Gastroesophageal sphincter (tissue), 4 donors: ENCODE data around the gene GUCY1A1. TPM values are rescaled to one million over a fixed set of nuclear protein-coding genes. Genes with fewer than 3 reads are reported as not detected.

Source experiments
- ATAC-seq: fragments of 150-250 bp; one replicate; pipeline ENCODE4 v1.9.1; 2016; ENCODE audit warnings: mild to moderate bottlenecking, moderate library complexity
- H3K27ac ChIP-seq, 4 donors: fragments of 200-600 bp; sonication (generic) in 3 of 4; 1 replicate in 3 of 4; 2 replicates in 1 of 4; pipeline ENCODE4 v1.5.1; 2016 to 2019
- H3K27me3 ChIP-seq: fragments of 200-600 bp; sonication (generic); one replicate; pipeline ENCODE4 v1.5.1; 2019
- H3K36me3 ChIP-seq, 2 donors: fragments of 200-600 bp; sonication (generic); one replicate each; pipeline ENCODE4 v1.5.1; 2019; ENCODE audit warnings: control low read depth in 1 of 2
- H3K4me1 ChIP-seq, 3 donors: fragments of 200-600 bp; sonication (generic); 1 replicate in 2 of 3; 2 replicates in 1 of 3; pipeline ENCODE4 v1.5.1; 2016 to 2019; ENCODE audit warnings: control low read depth in 2 of 3
- H3K4me3 ChIP-seq, 2 donors: fragments of 200-600 bp; sonication (generic); one replicate each; pipeline ENCODE4 v1.5.1; 2019; ENCODE audit warnings: mild to moderate bottlenecking in 1 of 2, moderate library complexity in 1 of 2
- H3K9me3 ChIP-seq, 3 donors: fragments of 200-600 bp; sonication (generic); one replicate each; pipeline ENCODE4 v1.5.1; 2017 to 2019; ENCODE audit warnings: control low read depth in 2 of 3
- CTCF ChIP-seq, 4 experiments: fragments of 200-600 bp in 2 of 4; fragments of 450-650 bp in 2 of 4; sonication (generic) in 1 of 4; IDR thresholded peaks; one replicate each; pipeline ENCODE4 v1.5.1; 2017 to 2019; ENCODE audit warnings: antibody characterized with exemption in 4 of 4, mild to moderate bottlenecking in 2 of 4, moderate library complexity in 2 of 4
- EP300 ChIP-seq: sonication (generic); formaldehyde crosslinking; IDR thresholded peaks from one replicate; pipeline ENCODE4 v1.6.1; 2017; ENCODE audit warnings: antibody characterized with exemption, mild to moderate bottlenecking
- POLR2A ChIP-seq, 2 donors: fragments of 450-650 bp; IDR thresholded peaks; one replicate each; pipeline ENCODE4 v1.6.1; 2017; ENCODE audit warnings: antibody characterized with exemption in 2 of 2, mild to moderate bottlenecking in 2 of 2, moderate library complexity in 1 of 2
- POLR2AphosphoS5 ChIP-seq: sonication (generic); formaldehyde crosslinking; IDR thresholded peaks from one replicate; pipeline ENCODE4 v1.6.1; 2017; ENCODE audit warnings: antibody characterized with exemption
- WGBS, 2 donors: methylation state at CpG; one replicate each; pipeline ENCODE4 v1.1.5; 2018; ENCODE audit warnings: low coverage in 1 of 2; 5-methylcytosine and 5-hydroxymethylcytosine counted together
- total RNA-seq, 4 donors: library from RNA; depleted of rRNA; stranded (reverse); fragments of >200 nt; gene quantifications; one replicate each; pipeline ENCODE4 v1.1.0, GENCODE V29; 2016

GUCY1A1 gene
- total RNA-seq, 4 donors from 2014 or later: 69.4 to 196 (median 144) TPM

- H3K27me3 ChIP-seq: no peaks in the 10 kb centered on the region
- H3K9me3 ChIP-seq: peaks cover 0 to 6% (median 0%) of the 10 kb centered on the region in 3 donors
- H3K27ac ChIP-seq: peak overlapping the region in 2 of 4 donors; percentile 57 to 65
- no peak overlapping the region for H3K4me3 ChIP-seq
- no peaks in the 10 kb centered on the region for H3K36me3 ChIP-seq
- WGBS, 2 donors: 38 to 60% methylated on average over 1 of the region's 1 CpG
- no peak for ATAC-seq
- H3K4me1 ChIP-seq: peaks cover 0 to 23% (median 4%) of the 10 kb centered on the region in 3 donors
- TF ChIP-seq CTCF (IDR thresholded peaks at IDR 0.05): no peak
- no peak for TF ChIP-seq EP300
- TF ChIP-seq POLR2A (IDR thresholded peaks at IDR 0.05): no peak
Observed at GRCh38 chr4:155658681-155659064, 8.0 kb upstream of the GUCY1A1 start.

GRCh38 chr4:155659176-155659575 is 7.5 kb upstream of the GUCY1A1 start:
- ATAC-seq: peak; percentile 71
- Histone ChIP-seq H3K9me3 (peaks cover 0 to 6% (median 0%) of the 10 kb centered on the region in 3 donors), H3K27me3 (no peaks in the 10 kb centered on the region), H3K27ac (peak overlapping the region in 2 of 4 donors; percentile 57 to 65), H3K4me3 (no peak overlapping the region), H3K4me1 (peaks cover 0 to 23% (median 4%) of the 10 kb centered on the region in 3 donors), H3K36me3 (no peaks in the 10 kb centered on the region)
- WGBS, 2 donors: 0 to 35% methylated on average over 1 of the region's 1 CpG
- TF ChIP-seq POLR2AphosphoS5: peak; percentile 66
- no peak for TF ChIP-seq CTCF (IDR thresholded peaks at IDR 0.05)
- no peak for TF ChIP-seq EP300

- Histone ChIP-seq H3K27ac (peak overlapping the region in 1 of 4 donors; percentile 65), H3K4me1 (peaks cover 0 to 30% (median 4%) of the 10 kb centered on the region in 3 donors), H3K27me3 (no peaks in the 10 kb centered on the region), H3K4me3 (no peak overlapping the region), H3K36me3 (no peaks in the 10 kb centered on the region), H3K9me3 (peaks cover 0 to 6% (median 0%) of the 10 kb centered on the region in 3 donors)
- 74 to 77% methylated on average over 2 of the region's 2 CpGs for WGBS, 2 donors
- ATAC-seq: no peak
- TF ChIP-seq EP300: no peak
Observed at GRCh38 chr4:155660436-155660835, 6.2 kb upstream of the GUCY1A1 start.

GRCh38 chr4:155665054-155665453 is 1.6 kb upstream of the GUCY1A1 start:
- TF ChIP-seq CTCF (IDR thresholded peaks at IDR 0.05) (no peak), POLR2A (IDR thresholded peaks at IDR 0.05) (no peak), POLR2AphosphoS5 (no peak), EP300 (no peak)
- H3K27ac ChIP-seq: peak overlapping the region in 2 of 4 donors; percentile 87 to 91

GRCh38 chr4:155667222-155667567 is 547 bp downstream of the GUCY1A1 start:
- no CpG with 5 or more reads among the region's 27 CpGs for WGBS, 2 donors
- peak; percentile 52 for ATAC-seq
- TF ChIP-seq CTCF (IDR thresholded peaks at IDR 0.05) (no peak), POLR2A (IDR thresholded peaks at IDR 0.05) (no peak), POLR2AphosphoS5 (no peak), EP300 (no peak)

More at GRCh38 chr4:155665054-155665453, 1.6 kb upstream of the GUCY1A1 start:
- 84 to 86% methylated on average over 2 of the region's 2 CpGs for WGBS, 2 donors
- H3K36me3 ChIP-seq: no peaks in the 10 kb centered on the region
- no peak overlapping the region for H3K4me3 ChIP-seq
- no peak for ATAC-seq
- no peaks in the 10 kb centered on the region for H3K27me3 ChIP-seq
- H3K4me1 ChIP-seq: peaks cover 0 to 31% (median 0%) of the 10 kb centered on the region in 3 donors
- no peaks in the 10 kb centered on the region for H3K9me3 ChIP-seq

More at GRCh38 chr4:155667222-155667567, 547 bp downstream of the GUCY1A1 start:
- H3K27ac ChIP-seq: peak overlapping the region; percentile 64 to 91 (median 88)
- peak overlapping the region; percentile 48 to 70 for H3K4me3 ChIP-seq
- no peaks in the 10 kb centered on the region for H3K9me3 ChIP-seq
- no peaks in the 10 kb centered on the region for H3K36me3 ChIP-seq
- H3K27me3 ChIP-seq: no peaks in the 10 kb centered on the region
- H3K4me1 ChIP-seq: peaks cover 0 to 43% (median 0%) of the 10 kb centered on the region in 3 donors
